NCI-H524 (cell line): ENCODE data around the gene ZNF747.
"Not testable (repeated sequence)": the region's sequence is repeated elsewhere in the genome, so short reads cannot be mapped to it uniquely, and the experiment has no call there.

Source experiments
- DNase-seq, 2 experiments: peaks; one replicate each; lab custom pipeline; 2025; lab: John Stamatoyannopoulos, UW

The ZNF747 gene

DNA sequence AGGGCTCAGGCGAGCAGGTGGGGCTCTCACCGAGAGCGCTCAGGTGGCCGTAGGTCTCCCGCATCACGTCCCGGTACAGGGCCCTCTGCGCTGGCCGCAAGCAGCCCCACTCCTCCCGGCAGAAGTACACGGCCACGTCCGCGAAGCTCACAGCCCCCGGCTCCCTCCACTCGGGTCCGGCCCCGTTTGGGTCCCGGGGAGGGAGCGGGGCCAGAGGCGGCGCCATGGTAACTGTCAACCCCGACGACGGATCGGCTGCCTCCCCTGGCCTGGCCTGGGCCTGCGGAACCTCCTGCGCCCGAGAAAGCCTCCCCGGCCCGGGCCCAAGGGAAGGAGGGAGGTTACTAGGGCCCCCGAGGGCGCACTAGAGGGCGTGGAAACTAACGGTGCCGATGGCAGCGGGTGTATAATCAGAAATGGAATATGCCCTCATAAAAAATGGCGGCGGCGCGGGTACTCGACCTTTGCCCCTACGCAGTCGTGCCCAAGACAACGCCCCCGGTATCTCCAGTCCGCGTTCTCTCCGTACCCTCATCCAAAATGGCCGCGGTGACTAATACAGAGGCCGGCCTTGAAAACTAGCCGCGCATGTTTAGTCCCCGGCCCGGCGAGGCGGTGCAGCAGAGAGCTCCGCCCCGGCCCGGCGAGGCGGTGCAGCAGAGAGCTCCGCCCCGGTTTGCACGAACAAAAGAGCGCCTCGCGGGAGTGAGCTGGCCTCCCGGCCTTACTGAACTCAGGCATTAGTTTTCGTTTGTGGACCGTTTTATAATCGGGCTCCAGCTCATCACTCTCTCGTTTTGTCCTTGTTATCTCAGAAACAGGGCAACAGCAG is 23.5 kb upstream of the ZNF747 start, which contains the start of gene ZNF764:
Gene ZNF764, minus strand, starts transcription at position 418 of the 832 bp plus-strand sequence. Its CDS starts 192 bp downstream, at position 226.
- peak; percentile 95 to 99 for DNase-seq

- no peak for DNase-seq
Observed at GRCh38 chr16:30557707-30557956, 23.0 kb upstream of the ZNF747 start.

- DNase-seq: peak in 1 of 2 experiments; percentile 26
Observed at GRCh38 chr16:30556125-30556473, 21.4 kb upstream of the ZNF747 start.

DNA sequence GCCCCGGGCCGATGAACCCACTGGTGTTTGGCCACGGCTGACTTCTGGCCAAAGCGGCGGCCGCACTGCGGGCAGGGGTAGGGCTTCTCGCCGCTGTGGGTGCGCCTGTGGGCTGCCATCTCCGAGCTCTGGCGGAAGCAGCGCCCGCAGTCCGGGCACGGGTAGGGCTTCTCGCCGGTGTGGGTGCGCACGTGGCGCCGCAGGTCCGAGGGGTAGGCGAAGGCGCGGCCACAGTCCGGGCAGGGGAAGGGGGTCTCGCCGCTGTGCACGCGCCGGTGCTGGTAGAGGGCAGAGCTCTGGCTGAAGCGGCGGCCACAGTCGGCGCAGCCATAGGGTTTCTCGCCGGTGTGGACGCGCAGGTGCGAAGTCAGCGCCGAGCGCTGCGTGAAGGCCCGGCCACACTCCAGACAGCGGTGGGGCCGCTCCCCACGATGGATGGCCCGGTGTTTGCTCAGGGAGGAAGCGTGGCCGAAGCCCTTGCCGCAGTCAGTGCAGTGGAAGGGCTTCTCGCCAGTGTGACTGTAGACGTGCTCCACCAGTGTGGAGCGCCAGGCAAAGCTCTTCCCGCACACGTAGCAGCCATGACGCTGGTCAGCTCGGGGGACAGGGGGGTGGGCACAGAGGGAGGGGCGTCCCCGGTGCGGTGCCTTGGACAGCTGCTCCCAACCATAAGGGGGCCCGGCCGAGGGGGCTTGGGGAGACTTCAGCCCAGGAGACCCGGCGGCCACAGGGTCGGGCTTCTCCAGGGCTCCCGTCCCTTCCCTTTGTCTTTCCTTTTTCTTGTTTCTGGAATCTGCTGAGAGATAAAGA is 20.9 kb upstream of the ZNF747 start:
- DNase-seq: no peak

GRCh38 chr16:30554557-30555314 is 20.1 kb upstream of the ZNF747 start:
- no peak for DNase-seq

GRCh38 chr16:30553393-30553899 is 18.8 kb upstream of the ZNF747 start:
- no peak for DNase-seq

- no peak for DNase-seq
Observed at GRCh38 chr16:30552956-30553355, 18.3 kb upstream of the ZNF747 start.

DNA sequence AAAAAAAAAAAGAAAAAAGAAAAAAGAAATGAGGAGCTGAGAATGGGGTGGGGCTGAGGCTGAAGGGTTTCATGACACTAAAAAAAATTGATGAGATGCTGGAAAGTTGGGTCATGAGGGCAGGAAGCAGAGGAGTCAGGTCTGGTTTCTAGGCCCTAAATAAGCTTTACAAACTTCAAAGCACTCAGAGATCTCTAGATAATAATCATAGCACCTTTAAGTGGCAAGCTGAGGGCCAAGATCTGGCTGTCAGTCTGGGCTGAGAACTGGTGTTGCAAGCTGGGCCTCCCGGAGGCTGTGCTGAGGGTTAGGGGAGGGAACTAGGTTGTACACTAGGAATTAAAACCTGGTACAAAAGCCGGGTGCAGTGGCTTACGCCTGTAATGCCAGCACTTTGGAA is 17.1 kb upstream of the ZNF747 start:
- DNase-seq: no peak

DNA sequence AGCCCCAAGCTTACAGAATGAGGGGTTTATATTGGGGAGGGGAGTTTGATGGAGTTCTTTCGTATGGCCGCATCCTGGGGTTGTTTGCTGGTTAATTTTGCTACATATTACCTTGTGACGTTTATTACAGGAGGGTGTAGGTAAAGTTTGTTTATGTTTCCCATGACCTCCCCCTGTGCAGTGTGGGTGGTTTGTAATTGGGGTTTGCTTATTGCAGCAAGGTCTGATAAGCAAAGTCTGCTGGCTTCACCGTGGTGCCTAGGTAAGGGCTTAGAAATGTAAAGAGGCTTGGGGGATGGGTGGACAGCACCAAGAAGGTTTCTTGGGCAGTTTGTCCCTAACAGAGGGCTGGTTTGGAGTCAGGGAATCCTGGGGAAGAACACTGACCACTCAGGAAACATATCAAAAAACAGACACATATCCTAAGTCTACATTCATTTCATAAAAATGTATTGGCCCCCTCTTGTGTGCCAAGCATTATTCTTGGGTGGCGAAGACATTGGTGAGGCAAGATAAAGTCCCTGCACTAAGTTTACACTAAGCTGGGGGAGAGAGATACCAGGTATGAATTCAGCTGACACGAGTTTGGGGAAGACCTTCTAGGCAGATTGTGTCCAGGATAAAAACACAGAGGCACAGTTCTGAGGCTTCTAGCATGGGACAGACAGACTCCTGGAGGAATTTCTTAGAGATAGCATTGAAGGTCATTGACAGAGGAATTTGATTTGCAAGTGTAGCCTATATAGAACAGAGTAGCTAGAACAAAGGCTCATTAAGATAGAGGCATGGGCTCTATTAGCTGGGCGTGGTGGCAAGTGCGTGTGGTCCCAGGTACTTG is 14.0 kb upstream of the ZNF747 start:
- DNase-seq: no peak

GRCh38 chr16:30546115-30546514 is 11.5 kb upstream of the ZNF747 start:
- DNase-seq: no peak

GRCh38 chr16:30543067-30543466 is 8.4 kb upstream of the ZNF747 start:
- DNase-seq: no peak

DNA sequence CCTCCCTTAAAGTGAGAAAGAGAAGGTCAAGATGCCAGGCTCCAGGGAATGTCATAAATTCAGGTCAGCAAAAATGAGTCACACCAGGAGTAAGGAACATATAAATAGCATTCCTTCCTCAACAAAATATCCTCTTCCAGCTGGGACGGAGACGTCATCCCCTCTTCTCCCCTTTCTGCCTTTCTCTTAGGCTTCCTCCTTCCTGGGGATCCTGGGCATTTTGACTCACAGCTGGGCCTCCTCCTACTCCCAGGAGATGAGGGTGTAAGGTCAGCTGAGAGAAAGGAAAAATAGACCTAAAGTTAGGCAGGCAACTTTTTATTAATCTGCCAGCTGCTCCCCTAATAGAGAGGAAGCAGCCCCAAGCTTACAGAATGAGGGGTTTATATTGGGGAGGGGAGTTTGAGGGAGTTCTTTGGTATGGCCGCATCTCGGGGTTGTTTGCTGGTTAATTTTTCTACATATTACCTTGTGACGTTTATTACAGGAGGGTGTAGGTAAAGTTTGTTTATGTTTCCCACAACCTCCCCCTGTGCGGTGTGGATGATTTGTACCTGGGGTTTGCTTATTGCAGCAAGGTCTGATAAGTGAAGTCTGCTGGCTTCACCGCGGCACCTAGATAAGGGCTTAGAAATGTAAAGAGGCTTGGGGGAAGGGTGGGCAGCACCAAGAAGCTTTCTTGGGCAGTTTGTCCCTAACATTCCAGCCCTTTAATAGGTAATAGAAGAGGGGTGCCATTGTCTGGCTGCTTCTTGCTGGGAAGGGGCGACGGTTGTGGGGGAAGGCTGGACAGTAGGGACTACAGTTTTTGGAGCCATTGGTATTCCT is 7.1 kb upstream of the ZNF747 start:
- no peak for DNase-seq

GRCh38 chr16:30540916-30541464 is 6.3 kb upstream of the ZNF747 start:
- DNase-seq: not testable (repeated sequence)

- not testable (repeated sequence) for DNase-seq
Observed at GRCh38 chr16:30539986-30540526, 5.4 kb upstream of the ZNF747 start.

DNA sequence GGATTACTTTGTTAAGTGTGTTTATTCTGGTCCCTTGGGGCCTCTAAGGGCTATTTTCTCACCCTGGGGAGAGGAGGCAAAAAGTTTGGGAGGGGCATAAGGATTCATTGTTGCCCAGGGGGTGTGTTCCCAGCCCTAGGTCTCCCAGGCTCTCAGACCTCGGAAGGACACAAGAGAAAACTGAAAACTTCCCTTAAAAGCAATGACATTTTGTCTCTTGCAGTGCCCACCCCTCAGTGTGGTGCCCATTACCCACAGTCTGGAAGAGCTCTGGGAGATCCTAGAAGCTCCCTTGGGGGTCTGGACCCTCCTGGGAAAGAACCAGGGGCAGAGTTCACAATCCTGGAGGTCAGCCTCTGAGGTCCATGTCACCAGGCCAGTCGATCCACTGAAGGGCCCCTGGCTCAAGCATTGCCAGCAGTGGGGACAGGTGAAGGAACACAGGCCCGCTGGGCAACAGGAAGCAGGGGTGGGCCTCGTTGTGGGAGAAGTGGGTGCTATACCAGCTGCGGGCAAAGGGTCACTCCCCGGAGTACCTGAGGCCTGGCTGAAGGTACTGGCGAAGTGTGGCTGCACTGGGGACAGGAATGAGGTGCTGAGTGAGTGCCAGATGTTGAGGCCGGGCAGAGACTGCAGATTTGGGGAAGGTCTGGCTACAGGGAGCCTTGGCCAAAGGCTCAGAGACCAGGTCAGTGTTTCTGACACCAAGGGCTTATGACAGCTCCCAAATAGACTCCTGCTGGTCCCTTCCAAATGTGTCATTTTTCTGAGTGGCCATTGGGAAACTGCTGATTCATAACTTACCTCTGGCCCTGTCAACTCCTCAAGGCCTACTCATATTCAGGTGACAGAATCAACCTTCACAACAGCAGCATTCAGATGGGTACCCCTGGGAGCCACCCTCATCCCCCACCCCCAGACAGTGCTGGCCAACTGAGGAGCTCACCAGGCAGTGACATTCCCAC is 4.6 kb upstream of the ZNF747 start:
- no peak for DNase-seq

- not testable (repeated sequence) for DNase-seq
Observed at GRCh38 chr16:30536391-30537024, 1.9 kb upstream of the ZNF747 start.

- DNase-seq: peak in 1 of 2 experiments; percentile 66
Observed at GRCh38 chr16:30535777-30536190, 1.1 kb upstream of the ZNF747 start.

DNA sequence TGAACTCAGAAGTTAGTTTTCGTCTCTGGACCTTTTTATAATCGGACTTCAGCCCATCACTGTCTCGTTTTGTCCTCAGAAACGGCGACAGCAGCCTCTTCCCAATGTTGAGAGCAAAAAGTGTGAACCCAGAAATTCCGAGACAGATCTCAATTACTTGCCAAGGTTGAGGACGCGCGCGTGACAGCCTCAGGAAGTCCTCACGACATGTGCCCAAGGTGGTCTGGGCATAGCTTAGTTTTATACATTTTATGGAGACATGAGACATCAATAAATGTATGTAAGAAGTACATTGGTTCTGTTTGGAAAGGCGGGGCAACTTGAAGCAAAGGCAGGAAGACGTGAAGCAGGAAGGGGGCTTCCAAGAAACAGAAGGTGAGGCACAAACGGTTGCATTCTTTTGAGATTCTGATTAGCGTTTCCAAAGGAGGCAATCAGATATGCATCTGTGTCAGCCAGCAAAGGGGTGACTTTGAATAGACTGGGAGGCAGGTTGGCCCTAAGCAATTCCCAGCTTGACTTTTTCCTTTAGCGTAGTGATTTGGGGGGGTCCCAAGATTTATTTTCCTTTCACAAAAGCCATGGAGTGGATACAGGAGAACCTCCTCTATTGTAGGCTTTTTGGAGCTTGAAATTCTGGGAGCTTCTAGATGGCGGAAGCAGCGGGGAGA is 583 bp upstream of the ZNF747 start:
- DNase-seq: peak in 1 of 2 experiments; percentile 66
